Rectal smooth muscle tissue (tissue), 1 donor: Measurements from ENCODE around the gene DYRK4.

Experiments used
- H3K27ac ChIP-seq: one replicate; pipeline ENCODE4 v1.7.0; 2013; ENCODE audit warnings: low read depth, low read length, inconsistent platforms
- H3K27me3 ChIP-seq: one replicate; pipeline ENCODE4 v1.7.0; 2013; ENCODE audit warnings: low read length; ENCODE audit not compliant: control insufficient read depth, insufficient read depth
- H3K36me3 ChIP-seq: one replicate; pipeline ENCODE4 v1.7.0; 2013; ENCODE audit warnings: low read length; ENCODE audit not compliant: control insufficient read depth, insufficient read depth
- H3K4me1 ChIP-seq: one replicate; pipeline ENCODE4 v1.7.0; 2013; ENCODE audit warnings: low read length; ENCODE audit not compliant: control insufficient read depth, insufficient read depth
- H3K4me3 ChIP-seq: one replicate; pipeline ENCODE4 v1.7.0; 2013; ENCODE audit warnings: low read length
- H3K9ac ChIP-seq: one replicate; pipeline ENCODE4 v1.7.0; 2013; ENCODE audit warnings: low read length

DYRK4 gene

DNA sequence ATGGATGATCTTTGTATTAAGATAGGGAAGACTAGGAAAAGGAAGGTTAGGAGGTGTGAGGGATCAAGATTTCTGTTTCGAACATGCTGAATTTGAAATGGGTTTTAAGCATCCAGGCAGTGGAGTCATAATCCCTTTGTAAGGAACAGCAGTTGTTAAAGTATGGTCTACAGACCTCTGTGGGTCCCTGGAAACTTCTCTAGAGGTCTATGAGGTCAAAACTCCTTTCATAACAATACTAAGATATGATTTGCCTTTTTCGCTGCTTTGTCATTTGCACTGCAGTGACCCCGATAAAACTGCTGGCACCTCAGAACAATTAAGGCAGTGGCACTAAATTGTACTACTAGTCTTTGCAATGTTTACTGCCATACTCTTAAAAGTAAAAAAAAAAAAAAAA lies 21.8 kb upstream of the DYRK4 start:
- Histone ChIP-seq H3K4me1 (peaks cover 13% of the 10 kb centered on the region), H3K4me3 (no peak overlapping the region), H3K27ac (no peak overlapping the region), H3K9ac (no peak overlapping the region), H3K27me3 (no peaks in the 10 kb centered on the region), H3K36me3 (peaks cover under 1% of the 10 kb centered on the region)

- Histone ChIP-seq H3K36me3 (no peaks in the 10 kb centered on the region), H3K4me3 (no peak overlapping the region), H3K9ac (no peak overlapping the region), H3K27me3 (no peaks in the 10 kb centered on the region), H3K27ac (no peak overlapping the region), H3K4me1 (peaks cover 13% of the 10 kb centered on the region)
These were observed 21.4 kb upstream of the DYRK4 start for GRCh38 chr12:4540638-4541037.

DNA sequence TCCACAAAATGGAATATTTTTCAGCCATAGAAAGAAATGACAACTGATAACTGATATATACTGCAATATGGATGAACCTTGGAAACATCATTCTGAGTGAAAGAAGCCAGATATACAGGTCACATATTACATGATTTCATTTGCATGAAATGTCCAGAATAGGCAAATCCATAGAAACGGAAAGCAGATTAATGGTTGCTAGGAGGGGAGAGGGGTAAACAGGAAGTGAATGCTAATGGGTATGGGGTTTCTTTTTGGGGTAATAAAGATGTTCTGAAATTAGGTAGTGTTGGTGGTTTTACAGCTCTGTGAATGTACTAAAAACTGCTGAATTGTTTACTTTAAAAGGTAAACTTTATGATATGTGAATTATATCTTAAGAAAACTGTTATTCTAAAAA lies 16.8 kb upstream of the DYRK4 start:
- H3K27me3 ChIP-seq, result no peaks in the 10 kb centered on the region
- no peaks in the 10 kb centered on the region for H3K36me3 ChIP-seq
- no peak overlapping the region for H3K4me3 ChIP-seq
- H3K27ac ChIP-seq, result no peak overlapping the region
- H3K9ac ChIP-seq, result no peak overlapping the region
- H3K4me1 ChIP-seq, result no peaks in the 10 kb centered on the region

DNA sequence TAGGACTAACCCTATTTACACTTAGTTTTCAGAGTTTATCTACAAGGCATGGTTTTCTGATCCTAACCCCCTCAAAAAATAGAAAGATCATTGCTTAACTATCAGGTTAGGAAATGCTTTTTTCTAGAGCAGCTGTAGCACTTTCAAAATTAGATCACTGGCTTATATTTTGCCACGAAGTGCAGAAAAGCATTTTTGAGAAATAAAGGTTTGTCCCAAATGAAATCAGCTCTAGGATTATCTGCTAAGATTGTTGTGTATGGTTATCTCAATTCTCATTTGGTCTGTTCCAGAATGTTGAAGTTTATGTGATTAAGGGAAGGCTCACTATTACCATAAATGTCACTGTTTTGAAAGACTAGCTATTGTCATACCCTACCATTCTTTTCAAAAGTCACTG lies 9.8 kb upstream of the DYRK4 start:
- H3K36me3 ChIP-seq, result no peaks in the 10 kb centered on the region
- no peak overlapping the region for H3K27ac ChIP-seq
- no peak overlapping the region for H3K4me3 ChIP-seq
- no peaks in the 10 kb centered on the region for H3K27me3 ChIP-seq
- H3K9ac ChIP-seq, result no peak overlapping the region
- H3K4me1 ChIP-seq, result no peaks in the 10 kb centered on the region

- Histone ChIP-seq H3K36me3 (no peaks in the 10 kb centered on the region), H3K4me3 (no peak overlapping the region), H3K27me3 (no peaks in the 10 kb centered on the region), H3K27ac (no peak overlapping the region), H3K9ac (no peak overlapping the region), H3K4me1 (no peaks in the 10 kb centered on the region)
These were observed 8.1 kb upstream of the DYRK4 start for GRCh38 chr12:4553943-4554342.

DNA sequence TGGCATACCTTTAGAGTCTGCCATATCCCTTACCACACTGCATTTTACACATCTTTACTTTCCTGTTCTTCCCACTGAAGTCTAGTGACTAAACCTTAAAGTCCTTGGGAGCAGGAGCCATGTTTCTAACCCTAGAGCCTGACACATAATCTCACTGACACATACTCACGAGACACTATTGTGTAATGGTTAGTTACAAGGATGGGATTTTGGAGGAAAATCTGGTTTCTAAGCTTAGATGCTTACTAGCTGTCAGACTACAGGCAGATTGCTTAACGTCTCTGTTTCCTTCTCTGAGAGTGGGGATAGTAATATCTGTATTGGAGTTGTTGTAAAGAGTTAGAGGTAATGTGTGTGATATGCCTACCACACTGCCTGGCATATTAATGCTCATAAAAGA lies 6.2 kb upstream of the DYRK4 start:
- Histone ChIP-seq H3K36me3 (no peaks in the 10 kb centered on the region), H3K4me1 (no peaks in the 10 kb centered on the region), H3K27ac (no peak overlapping the region), H3K27me3 (no peaks in the 10 kb centered on the region), H3K4me3 (no peak overlapping the region), H3K9ac (no peak overlapping the region)

DNA sequence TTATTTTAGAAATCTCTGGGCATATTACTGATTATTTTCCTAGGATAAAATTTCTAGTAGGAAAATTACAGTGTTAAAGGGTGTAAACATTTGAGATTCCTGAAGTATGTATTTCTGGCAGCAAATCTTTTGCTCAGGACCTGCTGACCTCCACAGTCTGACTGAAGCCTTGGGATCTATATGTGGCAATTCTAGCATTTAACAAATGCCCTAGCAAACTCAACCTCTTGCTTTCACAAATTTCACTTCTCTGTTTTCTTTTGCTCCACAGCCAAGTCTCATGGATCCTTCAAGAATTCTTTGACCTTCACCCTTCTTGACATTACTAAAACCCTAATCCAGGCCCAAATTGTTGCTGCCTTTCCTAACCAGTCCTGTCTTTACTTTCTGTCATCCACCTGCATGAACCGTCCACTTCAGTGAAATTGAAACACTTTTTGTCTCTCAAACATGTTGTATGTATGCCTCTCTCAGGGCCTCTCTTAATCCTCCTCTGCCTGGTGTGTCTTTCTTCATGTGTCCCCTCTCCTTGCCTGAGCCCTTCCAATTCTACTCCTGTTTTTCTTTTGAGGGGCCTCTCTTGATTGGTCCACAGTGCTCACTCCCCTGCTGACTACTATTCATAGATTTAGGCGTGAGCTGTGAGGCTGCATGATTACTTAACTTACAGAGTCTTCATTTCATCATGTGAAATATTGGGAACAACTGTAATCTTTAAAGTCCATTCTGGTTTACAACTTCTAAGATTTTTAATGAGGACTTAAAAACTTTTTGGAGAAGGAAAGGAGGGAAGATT lies 5.1 kb upstream of the DYRK4 start:
- no peak overlapping the region for H3K4me3 ChIP-seq
- H3K27ac ChIP-seq, result no peak overlapping the region
- H3K27me3 ChIP-seq, result no peaks in the 10 kb centered on the region
- H3K36me3 ChIP-seq, result no peaks in the 10 kb centered on the region
- no peak overlapping the region for H3K9ac ChIP-seq
- H3K4me1 ChIP-seq, result peaks cover 4% of the 10 kb centered on the region

GRCh38 chr12:4557586-4557985 lies 4.4 kb upstream of the DYRK4 start:
- Histone ChIP-seq H3K4me1 (peaks cover 4% of the 10 kb centered on the region), H3K27ac (no peak overlapping the region), H3K36me3 (no peaks in the 10 kb centered on the region), H3K27me3 (no peaks in the 10 kb centered on the region), H3K4me3 (no peak overlapping the region), H3K9ac (no peak overlapping the region)

- no peaks in the 10 kb centered on the region for H3K36me3 ChIP-seq
- H3K4me3 ChIP-seq, result no peak overlapping the region
- peaks cover 4% of the 10 kb centered on the region for H3K4me1 ChIP-seq
- H3K9ac ChIP-seq, result no peak overlapping the region
- H3K27me3 ChIP-seq, result no peaks in the 10 kb centered on the region
- H3K27ac ChIP-seq, result no peak overlapping the region
These were observed 3.8 kb upstream of the DYRK4 start for GRCh38 chr12:4558171-4558570.

DNA sequence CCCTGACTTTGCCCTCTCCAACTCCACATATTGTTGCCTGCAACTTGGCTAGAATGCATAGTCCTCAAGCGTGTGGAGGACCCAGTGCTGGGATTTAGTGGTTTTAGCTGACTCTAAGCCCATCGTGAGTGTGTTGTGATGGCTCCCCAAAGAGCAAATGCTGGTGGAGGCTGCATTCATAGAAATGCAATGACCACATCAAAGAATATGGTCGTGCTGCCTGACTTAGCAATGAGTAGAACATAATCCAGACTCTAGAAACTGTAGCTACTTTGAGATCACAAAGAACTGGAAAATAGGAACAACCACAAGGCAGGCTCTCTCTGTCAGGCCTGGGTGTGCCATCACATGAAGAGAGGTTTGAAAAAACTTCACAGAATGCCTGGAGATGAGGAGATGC lies 1.3 kb downstream of the DYRK4 start:
- Histone ChIP-seq H3K27ac (no peak overlapping the region), H3K27me3 (no peaks in the 10 kb centered on the region), H3K4me1 (peaks cover 4% of the 10 kb centered on the region), H3K4me3 (no peak overlapping the region), H3K36me3 (no peaks in the 10 kb centered on the region), H3K9ac (no peak overlapping the region)

DNA sequence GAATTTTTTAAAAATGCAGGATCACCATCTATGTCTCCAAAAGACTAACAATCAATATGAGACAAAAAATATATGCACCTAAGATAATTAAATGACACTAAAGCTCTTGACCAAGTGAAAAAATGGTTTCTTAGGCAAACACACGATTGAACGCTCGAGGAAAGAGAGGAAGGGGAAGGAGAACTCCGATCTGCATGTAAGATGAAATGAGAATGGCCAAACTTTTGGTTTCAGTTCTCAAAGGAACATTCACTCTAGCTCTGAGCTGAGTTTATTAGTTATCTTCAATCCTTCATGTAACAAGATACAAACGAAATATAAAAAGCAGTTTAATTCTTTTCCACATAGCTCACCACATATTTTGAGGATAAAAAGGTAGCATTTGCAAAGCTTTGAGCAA lies 2.8 kb downstream of the DYRK4 start:
- Histone ChIP-seq H3K4me1 (peaks cover 4% of the 10 kb centered on the region), H3K4me3 (no peak overlapping the region), H3K9ac (no peak overlapping the region), H3K36me3 (no peaks in the 10 kb centered on the region), H3K27me3 (no peaks in the 10 kb centered on the region), H3K27ac (no peak overlapping the region)

GRCh38 chr12:4566474-4566873 lies 4.5 kb downstream of the DYRK4 start:
- no peaks in the 10 kb centered on the region for H3K27me3 ChIP-seq
- H3K4me1 ChIP-seq, result peaks cover 4% of the 10 kb centered on the region
- no peak overlapping the region for H3K27ac ChIP-seq
- H3K9ac ChIP-seq, result no peak overlapping the region
- H3K4me3 ChIP-seq, result no peak overlapping the region
- H3K36me3 ChIP-seq, result no peaks in the 10 kb centered on the region

DNA sequence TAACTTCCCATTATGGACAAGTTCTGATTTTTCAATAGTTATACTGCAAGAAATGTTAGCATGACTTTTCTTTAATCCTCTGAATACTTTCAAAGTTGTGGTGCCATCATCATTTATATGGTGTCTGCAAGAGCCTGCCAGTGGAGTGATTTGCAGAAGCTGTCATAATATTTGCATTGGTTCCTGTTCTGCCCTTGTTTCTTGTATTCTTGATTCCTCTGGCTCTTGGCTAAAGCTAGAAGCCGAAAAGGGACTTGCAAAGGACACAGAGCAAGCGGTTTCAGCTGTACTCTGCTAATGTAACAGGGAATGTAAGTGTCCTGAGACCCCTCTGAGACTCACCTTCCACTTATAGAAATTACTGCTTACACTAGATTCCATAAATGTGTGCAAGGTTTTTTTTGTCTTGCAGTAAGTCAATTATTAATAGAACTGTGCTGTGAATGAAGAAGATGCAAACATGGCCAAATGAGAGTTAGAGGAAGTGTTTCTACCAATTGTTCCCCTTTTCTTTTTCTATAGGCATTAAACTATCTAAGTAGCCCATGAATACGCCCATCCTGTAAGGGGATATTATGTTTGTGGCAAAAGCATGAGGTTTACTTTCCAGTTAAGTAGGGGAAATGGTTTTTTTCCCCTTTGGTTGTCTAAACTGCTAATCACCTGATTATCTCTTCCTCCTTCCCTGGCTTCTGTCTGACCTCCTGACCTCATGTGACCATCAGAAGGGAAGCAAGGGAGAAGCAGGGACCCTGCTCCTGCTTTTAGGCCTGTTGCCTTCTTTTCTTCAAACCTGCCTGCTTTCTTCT lies 5.3 kb downstream of the DYRK4 start:
- Histone ChIP-seq H3K9ac (no peak overlapping the region), H3K4me1 (no peaks in the 10 kb centered on the region), H3K4me3 (no peak overlapping the region), H3K36me3 (no peaks in the 10 kb centered on the region), H3K27me3 (no peaks in the 10 kb centered on the region), H3K27ac (no peak overlapping the region)
